ENCODE data around the gene DAP.

DAP gene

DNA sequence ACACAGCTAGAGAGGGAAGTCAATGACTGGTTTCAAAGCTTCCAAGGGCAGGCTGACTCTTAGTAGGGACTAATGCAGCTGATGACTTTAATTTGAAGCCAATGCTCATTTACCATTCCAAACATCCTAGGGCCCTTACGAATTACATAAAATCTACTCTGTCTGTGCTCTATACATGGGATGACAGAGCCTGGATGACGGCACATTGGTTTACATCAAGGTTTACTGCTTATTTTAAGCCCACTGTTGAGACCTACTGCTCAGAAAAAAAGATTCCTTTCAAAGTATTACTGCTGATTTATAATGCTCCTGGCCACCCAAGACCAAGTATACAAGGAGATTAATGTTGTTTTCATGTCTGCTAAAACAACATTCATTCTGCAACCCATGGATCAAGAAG, 74.1 kb downstream of the DAP start:
- DNase-seq, result no peak

DNA sequence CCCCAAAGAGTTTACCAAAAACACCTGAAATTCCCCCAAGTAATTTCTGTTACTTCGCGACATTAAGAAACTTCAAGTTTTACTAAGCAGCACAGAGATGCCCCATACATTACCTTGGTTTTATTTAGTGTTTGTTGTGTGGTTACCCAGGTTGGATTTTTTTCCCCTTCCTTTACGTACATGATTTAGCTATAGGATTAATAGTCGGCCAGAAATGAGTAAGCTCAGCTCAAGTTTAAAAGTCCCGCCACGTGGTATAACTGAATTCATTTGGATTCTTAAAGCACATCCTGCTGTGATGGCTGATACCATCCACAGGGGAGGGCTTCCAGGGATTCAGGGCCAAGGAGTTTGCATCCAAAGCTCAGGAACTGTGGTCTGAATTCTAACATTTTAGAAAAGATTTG, 75.9 kb downstream of the DAP start:
- DNase-seq, result no peak

DNA sequence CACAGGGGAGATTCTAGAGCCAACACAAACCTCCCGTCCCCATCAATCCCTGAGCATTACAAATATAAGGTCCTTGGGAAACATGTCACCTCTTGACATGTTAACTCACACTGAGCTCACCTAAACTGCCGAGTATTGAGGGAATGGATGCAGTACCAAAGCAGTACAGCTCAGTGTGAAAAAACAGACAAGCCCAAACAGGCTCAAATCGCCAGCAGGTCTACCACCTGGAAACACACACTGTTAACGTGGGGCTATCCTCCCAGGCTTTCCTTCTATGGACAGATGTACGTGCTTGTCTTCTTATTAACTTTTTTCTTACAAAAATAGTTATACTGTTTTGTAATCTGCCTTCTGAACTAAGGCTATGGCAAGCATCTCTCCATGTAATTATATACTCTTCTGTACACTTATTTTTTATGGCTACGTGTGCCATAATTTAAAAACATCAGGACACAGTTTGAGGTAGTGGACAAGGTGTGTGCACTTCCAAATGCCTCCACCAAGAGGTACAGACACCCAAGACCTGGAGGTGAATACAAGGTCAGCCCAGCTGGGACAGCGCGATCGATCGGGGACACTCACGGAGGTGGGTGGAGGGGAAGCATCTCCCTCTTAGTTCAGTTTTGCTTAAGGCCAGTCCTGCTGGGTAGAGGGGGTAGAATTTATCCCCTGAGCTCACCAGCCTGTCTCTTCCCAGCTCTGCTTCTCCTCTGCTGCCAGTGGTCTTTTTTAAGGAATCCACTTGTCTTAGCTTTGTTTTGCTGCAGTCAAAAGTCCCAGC, 76.5 kb downstream of the DAP start:
- DNase-seq, result no peak

DNA sequence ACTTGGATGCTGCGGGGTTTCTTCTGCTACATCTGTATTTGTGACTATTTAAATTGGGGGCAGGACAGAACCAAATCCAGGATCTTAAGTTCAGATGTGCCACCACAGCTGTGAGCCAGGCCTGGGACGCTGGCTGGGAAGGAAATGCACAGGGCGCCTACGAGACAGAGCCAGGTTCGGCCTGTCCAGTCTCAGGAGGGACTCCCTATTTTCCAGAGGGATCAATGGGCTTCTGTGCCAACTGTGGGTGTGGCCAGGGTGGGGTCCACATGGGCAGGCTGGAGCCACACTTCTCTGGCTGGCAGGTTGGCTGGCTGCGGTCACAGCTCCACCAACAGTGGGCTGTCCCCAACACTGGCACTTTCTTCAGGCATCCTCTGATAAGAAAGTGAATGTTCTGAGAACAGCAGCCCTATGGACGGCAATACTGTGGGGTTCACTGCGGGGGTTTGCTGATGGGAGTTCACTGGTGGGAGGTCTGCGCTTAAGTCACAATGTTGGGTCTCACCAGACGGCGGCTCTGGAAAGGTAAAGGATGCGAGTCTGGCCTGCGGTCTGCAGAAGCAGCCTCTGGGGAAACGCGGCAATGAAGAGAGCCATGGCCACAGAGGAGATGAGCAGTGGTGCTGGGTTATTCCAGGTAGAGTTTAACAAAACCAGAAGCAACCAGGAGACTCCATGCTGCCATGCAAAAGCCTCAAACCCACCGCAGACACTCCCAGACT, 78.1 kb downstream of the DAP start:
- no peak for DNase-seq

DNA sequence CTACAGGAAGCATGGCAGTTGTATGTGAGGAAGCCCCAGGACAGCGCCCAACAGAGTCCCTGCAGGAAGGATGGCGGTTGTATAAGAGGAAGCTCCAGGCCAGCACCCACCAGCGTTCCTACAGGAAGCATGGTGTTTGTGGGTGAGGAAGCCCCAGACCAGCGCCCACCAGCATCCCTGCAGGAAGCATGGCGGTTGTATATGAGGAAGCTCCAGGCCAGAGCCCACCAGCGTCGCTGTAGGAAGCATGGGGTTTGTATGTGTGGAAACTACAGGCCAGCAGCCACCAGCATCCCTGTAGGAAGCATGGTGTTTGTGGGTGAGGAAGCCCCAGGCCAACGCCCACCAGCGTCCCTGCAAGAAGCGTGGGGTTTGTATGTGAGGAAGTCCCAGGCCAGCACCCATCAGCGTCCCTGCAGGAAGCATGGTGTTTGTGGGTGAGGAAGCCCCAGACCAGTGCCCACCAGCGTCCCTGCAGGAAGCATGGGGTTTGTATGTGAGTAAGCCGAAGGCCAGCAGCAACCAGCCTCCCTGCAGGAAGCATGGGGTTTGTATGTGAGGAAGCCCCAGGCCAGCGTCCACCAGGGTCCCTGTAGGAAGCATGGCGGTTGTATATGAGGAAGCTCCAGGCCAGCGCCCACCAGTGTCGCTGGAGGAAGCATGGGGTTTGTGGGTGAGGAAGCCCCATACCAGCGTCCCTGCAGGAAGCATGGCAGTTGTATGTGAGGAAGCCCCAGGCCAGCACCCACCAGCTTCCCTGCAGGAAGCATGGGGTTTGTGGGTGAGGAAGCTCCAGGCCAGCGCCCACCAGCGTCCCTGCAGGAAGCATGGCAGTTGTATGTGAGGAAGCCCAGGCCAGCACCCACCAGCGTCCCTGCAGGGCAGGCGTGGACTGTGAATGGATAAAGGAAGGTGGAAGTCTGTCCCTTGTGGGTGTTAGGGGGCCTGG, 79.0 kb downstream of the DAP start:
- no peak for DNase-seq

DNA sequence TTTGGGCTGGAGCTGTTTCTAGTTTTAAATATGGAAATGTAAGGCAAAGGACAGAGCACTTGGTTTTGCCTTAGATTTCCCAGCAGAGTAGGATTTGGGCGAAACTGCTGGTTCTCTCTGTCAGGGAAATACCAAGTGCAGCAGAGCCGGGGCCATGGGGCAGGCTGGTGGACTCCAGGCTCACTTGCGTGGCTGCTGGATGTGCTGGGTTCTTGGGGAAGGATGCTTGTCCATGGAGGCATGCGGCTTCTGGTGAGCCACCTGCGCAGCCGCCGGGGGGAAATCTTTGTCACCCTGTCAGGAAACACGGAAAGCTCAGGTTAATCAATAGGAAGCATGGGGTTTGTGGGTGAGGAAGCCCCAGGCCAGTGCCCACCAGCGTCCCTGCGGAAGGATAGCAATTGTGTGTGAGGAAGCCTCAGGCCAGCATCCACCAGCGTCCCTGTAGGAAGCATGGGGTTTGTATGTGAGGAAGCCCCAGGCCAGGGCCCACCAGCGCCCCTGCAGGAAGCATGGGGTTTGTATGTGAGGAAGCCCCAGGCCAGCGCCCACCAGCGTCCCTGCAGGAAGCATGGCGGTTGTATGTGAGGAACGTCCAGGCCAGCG, 80.1 kb downstream of the DAP start:
- DNase-seq, result no peak

DNA sequence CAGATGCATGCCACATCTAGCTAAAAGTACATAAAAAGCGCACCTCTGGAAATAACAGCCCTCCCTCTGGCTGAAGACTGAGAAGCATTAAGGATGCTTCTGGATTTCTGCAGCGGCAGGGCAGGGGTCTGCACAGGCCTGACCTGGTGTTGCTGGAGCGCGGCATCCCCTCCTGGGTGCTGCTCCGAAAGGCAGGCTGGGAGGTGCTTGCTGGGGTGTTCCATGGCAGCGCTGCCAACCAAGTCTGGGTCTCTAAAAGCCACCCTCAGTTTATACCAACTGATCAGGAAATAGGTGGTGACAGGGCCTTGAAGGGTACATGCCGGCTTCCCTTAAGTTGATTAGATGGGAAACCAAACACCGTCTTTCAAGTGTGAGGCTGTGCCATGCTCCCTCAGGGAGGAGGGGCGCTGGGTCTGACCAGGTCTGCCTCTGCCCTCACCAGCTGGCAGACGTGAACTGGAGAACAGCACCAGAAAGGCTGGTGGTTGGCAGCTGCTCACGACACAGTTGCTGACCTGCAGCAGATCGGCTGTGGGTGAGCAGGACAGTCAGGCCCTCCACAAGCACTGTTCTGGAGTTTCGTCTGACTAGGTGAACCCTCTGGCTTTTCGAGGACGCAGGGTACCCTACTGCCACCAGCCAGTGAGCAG, 81.6 kb downstream of the DAP start:
- DNase-seq, result no peak

DNA sequence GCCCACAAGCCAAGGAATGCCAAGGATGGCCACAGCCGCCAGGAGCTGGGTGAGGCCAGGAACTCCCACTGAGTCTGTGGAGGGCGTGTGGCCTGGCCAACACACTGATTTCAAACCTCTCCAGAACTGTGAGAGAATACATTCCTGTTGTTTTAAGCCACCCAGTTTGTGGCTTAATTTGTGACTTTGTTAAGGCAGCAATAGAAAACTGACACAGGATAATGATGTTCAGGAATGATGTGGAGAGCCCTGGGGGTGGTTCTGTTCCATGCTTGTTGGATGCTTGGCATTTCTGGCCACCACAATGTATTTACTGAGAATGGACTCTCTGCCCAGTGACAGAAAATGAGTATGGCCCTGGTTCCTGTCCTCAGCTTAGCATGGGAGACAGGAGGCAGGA, 82.8 kb downstream of the DAP start:
- no peak for DNase-seq

DNA sequence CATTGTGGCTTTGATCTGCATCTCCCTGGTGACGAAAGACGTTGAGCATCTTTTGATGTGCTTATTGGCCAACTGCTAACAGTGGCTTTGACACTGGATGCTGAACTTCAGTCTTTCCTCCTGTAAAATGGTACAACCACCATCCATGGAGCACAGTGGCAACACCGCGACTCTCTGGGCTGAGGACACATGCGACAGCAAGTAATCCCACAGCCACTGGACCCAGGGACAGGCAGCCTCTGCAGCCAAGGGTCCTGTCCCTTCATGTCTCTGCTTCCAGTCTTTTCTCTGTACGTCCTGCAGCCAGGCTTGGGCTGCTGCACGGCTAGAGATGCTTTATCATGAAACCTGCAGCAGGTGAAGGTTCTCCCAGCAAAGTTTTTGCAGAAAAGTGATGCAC, 83.5 kb downstream of the DAP start:
- no peak for DNase-seq

DNA sequence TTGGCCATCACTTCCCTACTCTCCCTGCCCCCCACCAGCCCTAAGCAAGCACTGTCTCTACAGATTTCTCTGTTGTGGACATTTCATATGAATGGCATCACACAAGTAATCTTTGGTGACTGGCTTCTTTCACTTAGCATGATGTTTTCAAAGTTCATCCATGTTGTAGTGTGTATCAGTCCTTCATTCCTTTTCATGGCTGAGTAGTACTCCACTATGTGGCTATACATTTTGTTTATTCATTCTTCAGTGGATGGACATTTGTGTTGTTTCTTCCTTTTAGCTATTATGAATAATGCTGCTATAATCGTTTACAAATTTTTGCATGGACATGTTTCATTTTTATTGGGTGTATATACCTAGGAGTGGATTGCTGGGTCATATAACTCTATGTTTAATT, 84.1 kb downstream of the DAP start:
- DNase-seq, result no peak

DNA sequence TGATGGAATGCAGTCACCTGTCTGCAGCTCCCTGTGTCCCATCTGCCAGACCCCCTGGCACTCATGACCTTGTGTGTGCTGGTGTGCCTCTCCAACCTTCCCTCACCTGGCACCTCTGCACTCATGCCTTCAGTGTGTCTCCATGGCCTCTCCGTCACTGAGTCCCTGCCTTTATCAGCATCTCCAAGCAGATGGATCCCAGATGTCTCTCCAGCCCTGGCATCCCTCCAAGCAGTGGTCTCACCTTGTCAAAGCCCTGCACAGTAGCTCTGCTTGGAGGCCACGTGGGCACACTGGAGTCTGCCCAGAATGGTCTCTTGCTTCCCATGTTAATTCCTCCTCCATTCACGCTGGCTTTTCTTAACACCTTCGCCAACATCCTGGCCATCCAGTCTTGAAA, 84.8 kb downstream of the DAP start:
- DNase-seq, result no peak

DNA sequence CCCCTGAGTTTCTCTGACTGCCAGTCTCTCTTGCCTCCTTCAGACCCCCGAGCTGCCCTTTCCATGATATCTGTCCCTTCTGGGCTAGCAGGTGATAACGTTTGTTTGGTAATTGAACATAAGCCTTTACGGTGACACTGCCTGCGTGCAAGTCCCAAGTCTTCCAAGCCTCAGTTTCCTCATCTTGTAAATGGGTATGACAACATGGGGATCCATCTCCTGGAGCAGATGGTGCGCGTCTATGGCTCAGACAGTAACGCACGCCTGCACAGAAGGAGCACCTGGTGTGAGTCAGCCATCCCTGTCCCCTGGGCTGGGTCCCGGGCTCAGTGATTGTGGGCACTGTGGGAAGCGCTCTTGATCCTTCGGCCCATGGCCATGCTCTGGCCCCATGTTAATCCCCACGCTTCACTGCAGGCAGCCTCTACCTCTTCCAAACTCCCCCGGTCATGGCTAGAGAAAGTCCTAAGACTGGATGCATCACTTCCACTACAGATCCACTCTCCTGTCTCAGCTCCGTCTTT, 85.8 kb downstream of the DAP start:
- no peak for DNase-seq

DNA sequence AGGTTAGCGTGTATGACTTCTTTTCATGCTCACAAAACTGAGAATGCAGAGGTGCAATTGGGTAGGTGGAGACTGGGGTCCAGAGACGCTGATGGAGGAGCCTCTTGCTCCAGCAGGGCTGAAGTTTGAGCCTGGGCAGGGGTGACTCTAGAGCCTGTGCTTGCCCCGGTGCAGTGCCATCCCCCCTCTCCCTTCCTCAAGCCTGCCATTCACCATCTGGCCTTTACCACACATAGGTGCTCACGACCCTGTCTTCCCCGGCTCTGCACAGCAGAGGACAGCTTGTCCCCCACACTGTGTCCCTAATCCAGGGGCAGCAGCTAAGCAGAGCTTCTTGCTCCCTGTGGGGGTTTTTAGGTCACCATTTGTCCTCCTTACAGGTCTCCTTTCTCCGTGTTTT, 86.5 kb downstream of the DAP start:
- DNase-seq, result no peak

DNA sequence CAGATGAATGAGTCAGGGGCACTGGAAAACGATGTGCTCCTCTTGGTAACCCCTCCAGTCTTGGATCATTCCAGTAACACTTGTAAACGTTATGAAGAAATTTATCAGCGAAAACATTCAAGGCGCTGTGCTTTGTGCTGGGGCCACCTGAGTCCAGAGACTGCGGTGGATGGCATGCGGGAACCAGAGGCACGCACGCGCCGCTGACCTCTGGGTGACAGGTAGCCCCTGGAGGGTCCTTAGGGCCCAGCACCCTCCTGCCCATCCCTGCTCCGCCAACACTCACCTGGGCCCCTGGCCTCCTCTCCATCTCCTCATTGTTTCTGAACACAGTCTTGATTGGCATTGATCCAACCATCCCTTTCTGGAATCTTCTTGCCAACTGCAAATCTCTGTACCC, 86.9 kb downstream of the DAP start:
- no peak for DNase-seq

DNA sequence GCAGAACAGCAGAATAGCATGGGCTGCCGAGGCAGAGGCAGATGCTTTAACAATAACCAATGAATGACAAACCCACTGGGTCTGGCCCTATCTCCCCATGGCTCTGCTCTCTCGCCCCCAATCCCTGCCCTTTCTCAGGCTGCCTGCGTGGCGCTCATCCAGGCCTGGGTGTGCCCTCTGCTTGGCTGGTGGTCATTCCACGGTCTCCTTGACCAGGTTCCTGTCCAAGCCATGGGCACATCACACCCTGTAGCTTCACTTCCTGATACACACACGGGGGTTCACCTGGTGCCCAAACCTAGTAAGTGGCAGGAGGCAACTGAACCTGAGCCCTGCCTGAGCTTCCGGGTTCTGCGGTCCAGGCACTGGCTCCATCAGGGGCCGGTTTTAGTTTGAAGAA, 87.6 kb downstream of the DAP start:
- no peak for DNase-seq

DNA sequence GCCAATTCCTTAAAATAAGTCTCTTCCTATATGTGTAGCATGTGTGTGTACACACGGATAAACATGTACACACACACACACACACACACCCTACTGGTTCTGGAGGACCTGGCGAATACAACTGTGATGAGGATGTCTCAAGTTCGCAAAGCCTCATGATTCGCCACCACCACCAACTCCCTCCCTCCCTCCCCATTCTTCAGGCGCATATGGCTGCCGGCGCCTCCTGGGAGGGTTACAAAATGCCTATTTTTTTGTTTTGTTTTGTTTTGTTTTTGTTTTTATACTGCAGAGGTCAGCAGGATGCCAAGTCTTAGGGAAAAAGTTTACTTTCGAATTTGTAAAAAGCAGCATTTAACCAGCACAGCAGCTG, 88.0 kb downstream of the DAP start:
- DNase-seq, result no peak

DNA sequence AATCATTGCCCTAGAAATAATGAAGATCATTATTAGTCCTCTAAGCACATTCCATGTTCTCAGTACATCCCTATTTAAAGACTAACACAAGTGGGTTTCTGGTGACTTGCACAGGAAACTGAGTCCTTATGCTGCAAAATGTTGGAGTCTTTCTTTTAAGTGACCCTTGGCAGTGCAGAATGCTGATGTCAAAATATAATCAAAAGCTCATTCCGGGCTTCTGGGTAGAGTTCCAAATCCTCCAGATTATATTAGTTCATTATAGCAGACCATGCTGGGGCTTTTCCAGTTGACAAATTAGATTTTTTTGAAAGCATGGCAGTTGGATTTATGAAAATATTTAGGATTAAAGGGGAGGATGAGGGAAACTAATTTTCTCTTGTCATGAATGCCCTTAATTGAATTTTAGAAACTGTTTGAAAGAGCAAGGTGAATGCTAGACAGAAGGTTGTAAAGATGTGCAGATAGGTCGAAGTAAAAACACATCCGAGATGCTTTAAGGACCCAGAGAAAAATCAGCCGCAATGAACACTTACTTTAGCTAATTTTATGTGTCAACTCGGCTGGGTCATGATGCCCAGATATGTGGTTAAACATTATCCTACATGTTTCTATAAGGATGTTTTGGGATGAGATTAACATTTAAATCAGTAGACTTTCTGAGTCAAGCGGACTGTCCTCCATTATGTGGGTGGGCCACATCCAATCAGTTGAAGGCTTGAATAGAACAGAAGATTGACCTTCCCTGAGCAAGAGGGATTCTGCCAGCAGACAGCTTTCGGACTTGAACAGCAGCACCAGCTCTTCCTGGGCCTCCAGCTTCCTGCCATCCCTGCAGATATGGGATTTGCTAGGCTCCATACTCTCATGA, 88.7 kb downstream of the DAP start:
- no peak for DNase-seq

DNA sequence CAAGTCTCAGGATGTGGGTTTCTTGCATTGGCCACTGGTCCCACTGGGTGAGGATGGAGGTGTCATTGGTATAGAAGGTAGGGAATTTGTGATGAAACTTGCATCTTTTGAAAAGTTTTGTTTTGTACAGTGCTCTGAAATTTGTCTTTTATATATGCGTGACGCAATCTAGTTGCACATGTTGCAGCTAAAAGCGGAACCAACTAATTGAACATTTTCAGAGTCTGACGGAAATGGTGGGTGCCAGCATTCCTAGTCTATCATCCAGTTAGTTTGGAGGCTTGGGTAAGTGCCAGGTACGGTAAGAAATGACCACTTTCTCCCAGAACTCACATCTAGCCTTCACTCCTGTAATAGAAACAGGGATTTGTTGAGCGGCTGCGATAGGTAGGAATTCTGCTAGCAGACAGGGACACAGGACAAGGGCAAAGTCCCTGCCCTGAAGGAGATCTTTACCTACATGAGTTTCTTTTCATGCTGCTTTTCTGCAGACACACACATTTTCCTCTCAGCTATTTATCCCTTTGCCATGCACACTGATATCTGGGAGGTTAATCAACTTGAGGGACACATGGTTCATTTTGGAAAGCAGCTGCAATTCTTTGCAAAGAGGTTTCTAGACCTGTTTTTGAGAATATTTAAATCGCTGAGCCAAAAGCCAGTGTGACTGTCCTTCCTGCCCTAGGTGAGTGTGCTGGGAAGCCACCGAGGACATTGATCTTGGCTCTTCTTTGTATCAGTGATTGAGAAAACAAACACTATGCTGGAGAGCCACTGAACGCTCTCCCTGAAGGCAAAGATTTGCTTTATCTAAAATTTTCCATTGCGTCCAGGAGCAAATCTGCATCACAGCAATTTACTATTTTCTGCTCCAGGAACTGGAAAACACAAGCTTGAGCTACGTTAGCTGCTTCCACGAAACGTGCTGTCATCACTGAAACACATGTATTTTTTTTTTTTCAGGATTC, 89.7 kb downstream of the DAP start:
- no peak for DNase-seq

DNA sequence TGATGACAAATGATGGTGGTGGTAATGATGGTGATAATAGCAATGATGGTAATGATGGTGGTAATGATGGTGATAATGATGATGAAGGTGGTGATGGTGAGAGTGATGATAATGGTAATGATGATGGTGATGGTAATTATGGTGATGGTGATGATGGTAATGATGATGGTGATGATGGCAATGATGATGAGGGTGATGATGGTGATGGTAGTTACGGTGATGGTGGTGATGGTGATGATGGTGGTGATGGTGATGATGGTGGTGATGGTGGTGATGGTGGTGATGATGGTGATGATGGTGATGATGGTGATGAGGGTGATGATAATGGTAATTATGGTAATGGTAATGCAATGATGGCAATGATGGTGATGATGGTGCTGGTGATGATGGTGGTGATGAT, 91.1 kb downstream of the DAP start:
- DNase-seq, result no peak

DNA sequence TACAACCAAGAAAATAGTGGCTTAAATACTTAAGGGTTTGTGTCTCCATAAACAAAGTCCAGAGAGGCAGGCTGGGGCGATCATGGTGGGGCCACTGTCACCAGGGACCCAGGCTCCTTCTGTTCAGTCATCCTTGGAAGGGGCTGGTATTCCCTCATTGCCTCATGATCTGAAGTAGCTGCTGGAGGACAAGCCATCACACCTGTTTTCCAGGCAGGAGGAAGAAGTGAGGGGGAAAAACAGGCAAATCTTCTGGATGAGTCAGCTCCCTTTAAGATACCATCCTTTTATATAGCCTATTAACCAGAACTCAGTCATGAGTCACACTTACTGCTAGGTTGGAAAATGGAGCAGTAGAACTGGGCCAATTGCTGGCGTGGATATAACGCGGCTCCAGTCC, 92.3 kb downstream of the DAP start:
- DNase-seq, result no peak

Measured in NCI-H187 treated with DMSO at 0.1 percent for 48 hours (cell line).